ENCODE data around the gene STX16. TPM values are rescaled to one million over a fixed set of nuclear protein-coding genes. Genes with fewer than 3 reads are reported as not detected.
A peak's percentile ranks its signal among the peaks of the same experiment; 100 is the strongest.
"Not testable (repeated sequence)": the region's sequence is repeated elsewhere in the genome, so short reads cannot be mapped to it uniquely, and the experiment has no call there.

STX16 gene
- total RNA-seq, 1 donor from 2014 or later: 56.8 TPM

DNA sequence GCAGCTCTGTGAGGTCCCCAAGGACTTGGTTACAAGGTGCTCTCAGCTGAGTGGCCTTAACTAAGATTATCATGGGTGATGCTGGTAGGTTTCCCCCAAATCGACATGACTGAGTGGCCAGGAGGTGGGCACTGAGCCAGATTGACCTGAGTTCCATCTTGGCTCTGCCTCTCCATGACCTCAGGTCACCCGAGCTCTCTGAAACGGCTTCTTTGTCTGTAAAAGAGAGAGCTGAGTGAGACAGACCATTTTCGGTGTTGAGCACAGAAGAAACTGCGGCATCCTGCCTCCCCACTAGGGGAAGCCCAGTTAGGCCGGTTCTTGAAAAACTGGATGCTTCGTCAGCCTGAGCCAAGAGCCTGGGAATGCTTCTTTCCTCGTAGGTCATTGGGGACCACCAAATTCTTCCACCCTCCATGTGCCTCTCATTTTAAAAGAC lies 14.1 kb upstream of the STX16 start:
- no peak for DNase-seq

DNA sequence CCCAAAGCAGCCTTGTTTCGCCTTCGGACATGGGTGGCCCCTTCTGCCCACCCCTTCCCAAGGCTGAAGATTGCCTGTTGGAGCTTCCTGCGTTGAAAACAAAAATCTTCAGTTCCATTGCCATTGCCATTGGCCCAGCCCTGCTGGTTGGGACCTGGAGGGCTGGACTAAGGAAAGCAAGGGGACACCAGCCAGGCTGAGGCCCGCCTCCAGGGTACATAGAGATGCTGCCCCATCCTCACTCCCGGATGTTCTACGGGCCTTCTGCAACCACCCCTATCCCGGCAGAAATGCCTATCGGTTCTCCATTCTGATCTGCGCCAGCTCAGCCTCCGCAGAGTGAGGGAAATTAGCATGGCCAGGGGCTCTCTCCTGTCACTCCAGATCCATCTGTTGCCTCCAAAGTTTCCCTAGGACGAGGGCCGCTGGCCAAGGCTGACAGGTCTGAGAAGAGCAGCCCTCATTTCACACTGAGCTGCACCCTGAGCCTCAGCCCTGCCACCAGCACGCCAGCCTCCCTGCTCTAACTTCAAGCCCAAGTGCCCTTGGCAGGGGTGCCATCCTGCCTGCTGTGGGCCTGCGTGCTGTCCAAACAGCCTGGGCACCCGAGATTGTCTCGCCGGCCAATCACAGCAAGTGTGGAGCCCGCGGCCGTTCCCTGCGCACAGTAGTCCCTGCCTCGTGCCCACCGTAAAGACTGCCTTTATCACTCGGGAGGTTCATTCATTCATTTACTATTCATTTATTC lies 13.4 kb upstream of the STX16 start:
- no peak for DNase-seq

DNA sequence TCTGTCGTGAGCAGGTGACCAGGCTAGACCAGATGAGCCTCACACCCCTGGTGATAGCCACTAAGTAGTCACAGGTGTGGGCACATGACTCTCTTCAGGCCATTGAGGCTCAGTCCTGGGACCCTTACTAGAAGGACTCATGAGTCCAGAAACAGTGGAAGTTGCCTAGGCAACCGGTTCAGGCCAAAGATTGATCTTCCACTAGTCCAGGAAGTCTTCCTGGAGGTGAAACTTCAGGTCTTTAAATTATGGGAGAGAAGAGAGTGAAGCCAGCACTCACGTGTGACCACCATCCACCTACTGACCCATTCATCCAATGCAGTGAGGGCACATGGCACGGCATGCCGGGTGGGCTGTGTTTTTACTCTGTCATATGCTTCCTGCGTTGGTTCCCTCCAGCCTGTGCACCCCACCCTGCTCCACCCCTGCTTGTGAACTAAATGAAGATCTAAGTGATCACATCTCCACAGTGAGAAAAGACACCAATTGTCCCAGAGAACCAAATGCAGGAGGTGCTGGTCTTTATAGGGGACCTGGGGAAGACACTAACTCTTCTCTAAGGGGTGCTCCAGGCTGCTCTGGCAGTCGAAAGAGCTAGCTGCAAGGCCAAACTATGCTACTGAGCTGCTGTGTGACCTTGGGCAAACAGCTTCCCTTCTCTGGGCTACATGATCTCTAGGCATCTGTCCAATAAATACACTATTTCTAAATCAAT lies 12.5 kb upstream of the STX16 start:
- no peak for DNase-seq

DNA sequence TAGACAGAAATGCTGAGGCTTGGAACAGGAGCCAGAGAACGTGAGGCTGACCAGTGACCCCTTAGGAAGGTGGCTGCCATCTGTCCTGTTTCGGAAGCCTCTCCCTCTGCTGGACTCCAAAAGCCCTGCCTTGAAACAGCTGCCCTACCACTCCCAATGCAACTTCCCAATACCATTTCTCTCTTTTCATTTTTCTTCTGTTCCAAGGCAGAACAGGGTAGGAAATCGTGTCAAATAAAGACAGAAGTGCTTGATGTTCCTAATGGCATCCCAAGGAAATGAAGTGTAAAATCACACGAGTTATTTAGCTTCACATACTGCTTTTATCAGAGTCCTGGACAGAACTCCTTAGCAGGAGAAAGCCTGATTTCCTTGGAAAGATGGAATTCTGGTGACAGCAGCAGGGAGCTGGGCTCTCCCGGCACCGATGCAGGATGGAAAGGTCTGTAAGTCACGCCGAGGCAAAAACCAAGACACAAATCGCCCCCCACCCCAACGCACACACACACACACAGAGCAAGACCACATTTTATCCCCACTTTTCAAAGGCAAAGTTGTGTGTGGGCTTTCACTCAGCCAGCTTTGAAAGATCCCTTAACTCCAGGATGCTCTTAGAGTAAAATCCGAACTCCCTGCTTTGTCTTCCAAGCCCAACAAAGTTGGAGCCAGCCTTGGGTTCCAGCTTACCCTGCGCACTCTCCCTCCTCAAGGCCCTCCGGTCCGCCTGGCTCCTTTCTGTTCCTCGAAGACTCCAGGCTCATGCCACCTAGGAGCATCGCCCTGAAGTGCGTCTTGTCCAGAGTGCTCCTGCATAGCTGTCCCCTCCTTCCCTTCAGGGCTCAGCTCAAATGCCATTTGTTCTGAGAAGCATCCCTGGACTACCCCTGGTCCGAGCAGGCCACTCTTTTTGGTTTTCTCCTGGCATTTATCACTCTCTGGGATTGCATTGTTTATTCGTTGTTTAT lies 11.6 kb upstream of the STX16 start:
- DNase-seq: no peak

DNA sequence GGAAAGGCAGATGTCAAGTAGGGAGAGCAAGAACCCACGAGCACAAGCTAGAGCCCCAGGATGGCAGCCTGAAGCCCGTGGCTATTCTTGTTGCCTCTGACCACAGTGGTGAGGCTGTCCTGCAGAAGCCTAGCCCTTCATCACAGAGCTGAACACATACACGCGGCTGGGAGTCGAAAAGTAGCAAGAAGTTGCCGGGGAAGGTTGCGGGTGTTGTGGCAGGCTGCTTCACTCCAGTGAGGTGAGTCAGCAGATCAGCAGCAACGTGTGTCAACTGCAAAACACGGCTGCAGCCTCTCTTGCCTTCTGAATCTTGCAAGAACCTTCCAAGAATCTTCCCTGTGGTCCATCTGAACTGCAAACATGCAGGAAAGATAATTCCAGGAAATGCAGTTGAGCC lies 10.6 kb upstream of the STX16 start:
- DNase-seq: no peak

DNA sequence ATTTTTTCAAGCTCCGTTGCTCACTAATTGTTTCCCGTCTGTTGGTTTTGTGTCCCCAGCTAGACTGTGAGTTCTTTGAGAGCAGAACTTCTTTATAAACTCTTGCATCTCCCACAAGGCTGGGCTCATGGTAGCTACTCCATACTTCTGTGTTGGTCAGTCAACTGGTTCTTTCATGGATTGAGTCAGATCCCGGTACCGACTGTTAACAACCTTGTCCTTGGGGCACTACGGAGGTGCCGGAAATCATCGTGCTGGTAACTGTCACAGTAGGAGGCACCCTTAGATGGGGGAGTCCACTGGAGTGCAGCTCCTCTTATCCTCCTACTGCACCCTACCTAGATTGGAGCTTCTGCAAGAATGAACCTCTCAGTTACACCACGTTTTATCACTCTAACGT lies 8.6 kb upstream of the STX16 start:
- DNase-seq: no peak

DNA sequence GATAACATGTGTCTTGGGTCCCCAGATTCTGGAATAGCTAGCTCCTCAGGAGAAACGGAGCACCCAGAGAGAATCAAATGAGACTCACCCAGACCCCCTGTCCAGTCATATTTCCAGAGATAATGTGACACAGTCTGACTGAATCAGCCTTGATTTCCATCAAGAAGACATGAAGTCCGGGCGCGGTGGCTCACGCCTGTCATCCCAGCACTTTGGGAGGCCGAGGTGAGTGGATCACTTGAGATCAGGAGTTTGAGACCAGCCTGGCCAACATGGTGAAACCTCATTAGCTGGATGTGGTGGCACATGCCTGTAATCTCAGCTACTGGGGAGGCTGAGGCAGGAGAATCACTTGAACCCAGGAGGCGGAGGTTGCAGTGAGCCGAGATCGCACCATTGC lies 8.2 kb upstream of the STX16 start:
- not testable (repeated sequence) for DNase-seq

DNA sequence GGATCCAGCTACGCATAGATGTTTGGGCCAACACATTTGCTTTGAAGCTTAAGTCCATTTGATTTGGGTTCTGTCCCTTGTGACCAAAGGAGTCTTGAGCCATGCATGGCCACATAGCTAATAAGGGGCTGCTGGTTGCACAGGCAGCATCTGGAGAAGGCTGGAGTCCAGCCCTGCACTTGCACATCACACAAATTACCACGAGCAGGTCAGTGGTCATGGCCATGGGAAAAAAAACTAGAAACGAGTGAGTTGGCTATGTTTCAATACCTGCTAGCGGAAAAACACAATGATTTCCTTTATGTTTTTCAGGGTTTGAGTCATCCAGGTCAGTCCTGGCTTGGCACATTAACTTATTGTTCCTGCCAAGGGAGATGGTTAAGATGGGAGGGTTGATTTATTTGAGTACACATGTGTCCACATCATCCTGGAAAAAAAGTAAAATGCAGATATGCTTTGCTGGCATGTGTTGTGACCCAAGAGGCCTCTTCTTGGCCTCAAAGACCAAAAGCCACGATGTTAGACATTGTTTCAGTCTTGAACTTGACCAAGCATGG lies 5.6 kb upstream of the STX16 start:
- peak; percentile 69 for DNase-seq

DNA sequence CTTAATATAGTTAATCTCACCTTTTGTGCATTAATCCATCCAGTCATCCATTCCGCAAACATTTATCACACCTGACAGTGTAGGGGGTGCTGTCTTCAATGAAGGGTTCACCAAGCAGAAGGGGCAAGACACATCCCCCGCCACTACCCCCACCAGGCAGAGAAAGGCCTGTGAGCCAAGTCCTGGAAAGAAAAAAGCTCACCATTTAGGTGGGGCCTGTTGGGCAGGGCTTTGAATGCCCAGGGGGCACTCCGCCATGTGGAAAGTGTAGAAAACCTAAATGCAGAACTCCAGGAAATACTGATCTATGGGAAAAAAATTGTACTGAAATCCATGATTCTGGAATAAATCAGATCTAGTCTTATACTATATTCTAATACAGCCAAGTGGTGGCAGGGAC lies 4.8 kb upstream of the STX16 start:
- no peak for DNase-seq

DNA sequence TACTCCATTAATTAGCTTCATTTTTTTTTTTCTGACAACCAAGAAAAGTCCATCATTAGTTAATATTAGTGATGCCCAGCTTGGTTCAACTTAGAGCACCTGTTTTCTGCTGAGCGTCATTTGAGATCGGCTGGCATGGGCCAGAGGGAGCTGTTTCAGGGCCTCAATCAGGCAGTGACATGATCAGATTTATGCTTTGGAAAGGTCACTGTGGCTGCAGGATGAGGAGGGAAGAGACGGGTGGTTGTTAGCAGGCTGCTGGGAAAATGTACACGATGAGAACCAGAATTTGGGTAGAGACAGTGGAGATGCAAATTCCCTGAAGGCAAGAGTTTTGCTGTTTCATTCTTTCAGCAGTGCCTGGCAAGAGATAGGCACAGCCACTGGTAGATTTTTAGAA lies 4.4 kb upstream of the STX16 start:
- no peak for DNase-seq

DNA sequence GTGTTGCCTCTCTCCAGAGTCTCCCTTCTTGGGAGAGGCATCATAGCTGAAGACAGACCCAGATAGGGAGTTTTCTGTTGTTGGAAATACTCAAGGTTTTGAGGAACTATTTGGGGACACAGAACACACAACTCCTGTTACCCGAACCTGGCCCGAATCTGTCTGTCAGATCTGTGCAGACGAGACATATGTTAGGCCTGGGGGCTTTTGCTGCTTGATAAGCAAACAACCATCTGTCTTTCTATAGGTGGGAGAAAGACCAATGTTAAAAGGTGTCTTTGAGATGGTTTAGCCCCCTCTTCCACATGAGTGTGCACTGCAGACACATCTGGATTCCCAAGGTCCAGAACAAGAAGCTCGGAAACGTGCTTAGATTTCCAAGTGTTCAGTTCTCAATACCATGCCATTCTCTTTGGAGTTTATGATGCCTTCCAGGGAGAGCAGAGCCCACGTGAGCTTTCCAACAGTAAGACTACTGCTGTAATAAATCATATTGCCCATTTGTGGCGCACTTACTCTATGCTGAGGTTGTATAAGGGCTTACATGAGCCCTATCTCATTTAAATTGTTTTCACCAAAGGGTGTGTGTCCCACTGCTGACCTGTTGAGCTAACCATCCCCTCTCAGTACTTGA lies 3.8 kb upstream of the STX16 start:
- no peak for DNase-seq

DNA sequence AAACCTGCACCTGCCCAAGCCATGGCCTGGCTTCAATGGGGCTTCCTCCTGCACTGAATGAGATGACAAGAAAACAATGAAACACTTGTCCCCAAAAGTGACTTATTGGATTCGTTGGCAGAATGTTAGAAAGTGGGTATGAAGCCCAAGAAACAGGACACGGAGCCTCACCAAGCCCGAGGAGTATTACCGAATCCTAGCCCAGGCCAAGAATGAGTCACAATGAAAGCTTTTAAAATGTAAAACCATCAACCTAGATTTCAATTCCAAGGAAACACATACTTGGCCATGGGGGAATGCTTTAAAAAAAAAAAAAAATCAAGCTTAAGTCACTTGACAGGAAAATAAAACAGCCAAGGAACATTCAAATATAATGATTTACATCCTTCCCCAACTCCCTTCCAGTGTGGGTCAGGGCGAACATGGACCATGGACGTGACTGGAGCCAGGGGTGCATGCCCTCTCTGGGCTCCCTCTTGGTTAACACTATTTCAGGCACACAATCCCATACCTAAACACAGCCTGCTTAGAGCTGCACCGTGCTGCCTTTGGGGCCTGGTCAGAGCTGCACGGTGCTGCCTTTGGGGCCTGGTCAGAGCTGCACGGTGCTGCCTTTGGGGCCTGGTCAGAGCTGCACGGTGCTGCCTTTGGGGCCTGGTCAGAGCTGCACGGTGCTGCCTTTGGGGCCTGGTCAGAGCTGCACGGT lies 3.1 kb upstream of the STX16 start:
- peak; percentile 51 for DNase-seq

DNA sequence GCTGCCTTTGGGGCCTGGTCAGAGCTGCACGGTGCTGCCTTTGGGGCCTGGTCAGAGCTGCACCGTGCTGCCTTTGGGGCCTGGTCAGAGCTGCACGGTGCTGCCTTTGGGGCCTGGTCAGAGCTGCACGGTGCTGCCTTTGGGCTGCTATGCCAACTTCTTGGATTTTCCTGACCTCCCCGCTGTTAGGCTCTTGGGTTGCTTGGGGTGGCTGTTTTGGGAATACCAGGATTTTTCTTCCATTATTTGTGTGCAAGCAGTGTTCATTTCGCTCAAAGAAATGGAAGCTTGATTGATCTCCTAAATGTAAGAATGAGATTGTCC lies 2.6 kb upstream of the STX16 start:
- DNase-seq: not testable (repeated sequence)

DNA sequence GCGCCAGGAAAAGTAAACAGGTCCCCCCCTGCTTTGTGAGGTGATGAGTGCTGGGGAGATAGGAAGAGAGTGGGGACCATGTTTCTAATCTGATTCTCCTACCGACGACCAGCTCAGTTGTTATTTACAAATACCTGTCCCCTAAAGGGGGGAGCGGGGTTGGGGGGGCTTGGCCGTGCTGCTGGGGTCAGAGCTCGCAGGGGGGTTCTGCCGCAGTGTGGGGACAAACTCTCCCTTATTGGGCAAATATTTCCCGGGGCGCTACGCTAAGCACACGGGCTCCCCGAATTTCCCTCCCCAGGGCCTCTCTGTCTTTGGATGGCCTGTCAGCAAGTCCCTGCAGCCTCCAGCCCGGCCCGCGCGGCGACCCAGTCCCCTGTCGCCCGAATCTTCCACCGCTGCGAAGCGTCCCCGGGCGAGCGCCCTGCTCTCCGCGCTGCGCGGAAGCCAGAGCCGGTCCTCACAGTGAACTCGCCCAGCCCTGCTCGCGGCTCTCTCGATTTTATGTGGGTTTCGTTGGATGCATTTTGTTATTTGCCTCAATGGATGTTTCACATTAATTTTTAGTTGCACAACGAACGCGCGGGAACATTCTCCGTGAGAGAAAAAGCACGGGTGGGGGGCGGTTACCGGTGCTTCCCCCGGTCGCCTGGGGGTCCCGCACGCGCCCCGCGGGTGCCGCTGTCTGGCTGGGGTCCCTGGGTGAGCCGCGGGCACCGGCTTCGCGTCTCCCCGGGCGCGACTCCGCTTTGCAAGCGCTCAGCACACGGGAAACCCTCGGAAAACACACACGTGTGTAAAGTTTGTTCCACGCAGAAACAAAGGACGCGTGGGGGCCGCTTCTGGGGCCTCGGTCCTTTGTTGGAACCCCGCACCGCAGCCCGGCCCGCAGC lies 1.5 kb upstream of the STX16 start:
- DNase-seq: no peak

DNA sequence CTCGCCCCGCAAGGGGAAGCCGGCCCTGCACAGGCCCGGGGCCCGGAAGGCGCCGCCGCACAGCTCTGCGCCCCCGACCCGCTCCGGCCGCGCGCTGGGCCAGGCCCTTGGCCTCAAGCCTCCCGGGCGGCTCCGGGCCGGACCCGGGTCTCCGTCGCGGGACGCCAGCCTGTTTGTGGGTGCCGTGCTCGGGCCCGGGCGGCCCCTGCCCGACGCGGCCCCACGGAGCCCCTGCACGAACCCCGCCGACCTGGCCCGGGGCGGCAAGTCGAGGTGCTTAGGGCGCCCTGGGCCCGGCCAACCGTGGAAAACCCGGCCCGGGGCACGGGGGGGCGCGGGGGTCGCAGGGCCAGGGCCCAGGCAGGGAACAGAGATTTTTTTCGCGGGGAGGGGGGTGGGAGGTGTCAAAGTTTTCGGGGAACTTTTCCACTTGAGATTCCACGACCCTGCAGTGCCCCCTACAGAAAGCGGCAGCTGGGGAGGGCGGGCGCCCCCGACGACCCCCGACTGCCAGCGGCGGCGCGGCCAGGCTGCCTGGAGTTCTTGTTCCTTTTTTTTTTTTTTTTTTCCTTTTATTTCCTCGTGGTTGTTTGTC lies 805 bp upstream of the STX16 start:
- DNase-seq: no peak

DNA sequence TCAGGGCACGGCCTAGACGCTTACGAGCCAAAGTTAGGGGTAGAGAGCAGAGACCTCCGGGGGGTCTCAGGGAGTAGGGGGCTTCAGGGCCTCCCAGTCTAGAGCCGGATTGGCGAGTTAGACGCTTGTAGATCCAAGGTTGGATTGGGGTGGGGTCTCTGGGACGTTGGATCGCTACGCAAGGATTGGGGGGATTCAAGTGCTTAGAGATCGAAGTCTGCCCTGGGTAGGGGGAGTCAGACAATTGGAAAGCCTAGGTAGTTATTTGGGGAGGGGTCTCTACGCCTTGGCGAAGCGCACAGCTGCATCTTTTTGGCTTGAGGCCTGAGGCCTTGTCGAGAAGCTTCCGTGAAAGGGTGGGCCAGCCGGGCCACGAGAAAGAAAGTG lies 469 bp downstream of the STX16 start:
- DNase-seq: peak; percentile 93

DNA sequence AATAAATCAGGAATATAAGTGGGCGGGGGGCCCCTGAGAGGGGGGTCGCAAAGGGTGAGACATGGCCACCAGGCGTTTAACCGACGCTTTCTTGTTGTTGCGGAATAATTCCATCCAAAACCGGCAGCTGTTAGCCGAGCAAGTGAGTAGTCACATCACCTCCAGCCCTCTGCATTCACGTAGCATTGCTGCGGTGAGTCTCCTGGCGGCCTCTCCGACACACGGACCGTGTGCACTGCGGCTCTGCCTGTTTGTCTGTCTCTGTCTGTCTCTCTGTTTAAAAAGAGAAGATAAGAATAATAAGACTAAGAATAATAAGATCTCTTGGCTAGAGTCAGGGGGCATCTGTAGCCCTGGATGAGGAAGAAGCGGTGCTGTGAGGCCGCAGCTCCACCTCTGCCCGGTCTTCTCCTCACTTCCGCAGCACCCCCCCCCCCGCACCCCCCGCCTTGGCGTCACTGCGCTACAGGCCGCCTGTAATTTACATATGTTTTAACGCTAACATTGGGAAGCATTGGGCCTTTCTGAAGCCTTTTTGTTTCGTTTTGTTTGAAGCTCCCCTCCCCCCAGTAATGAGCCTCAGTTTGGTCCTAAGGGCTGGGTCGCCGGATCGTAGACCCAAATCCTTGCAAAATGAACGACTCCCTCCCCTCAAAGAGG lies 993 bp downstream of the STX16 start:
- peak; percentile 75 for DNase-seq

DNA sequence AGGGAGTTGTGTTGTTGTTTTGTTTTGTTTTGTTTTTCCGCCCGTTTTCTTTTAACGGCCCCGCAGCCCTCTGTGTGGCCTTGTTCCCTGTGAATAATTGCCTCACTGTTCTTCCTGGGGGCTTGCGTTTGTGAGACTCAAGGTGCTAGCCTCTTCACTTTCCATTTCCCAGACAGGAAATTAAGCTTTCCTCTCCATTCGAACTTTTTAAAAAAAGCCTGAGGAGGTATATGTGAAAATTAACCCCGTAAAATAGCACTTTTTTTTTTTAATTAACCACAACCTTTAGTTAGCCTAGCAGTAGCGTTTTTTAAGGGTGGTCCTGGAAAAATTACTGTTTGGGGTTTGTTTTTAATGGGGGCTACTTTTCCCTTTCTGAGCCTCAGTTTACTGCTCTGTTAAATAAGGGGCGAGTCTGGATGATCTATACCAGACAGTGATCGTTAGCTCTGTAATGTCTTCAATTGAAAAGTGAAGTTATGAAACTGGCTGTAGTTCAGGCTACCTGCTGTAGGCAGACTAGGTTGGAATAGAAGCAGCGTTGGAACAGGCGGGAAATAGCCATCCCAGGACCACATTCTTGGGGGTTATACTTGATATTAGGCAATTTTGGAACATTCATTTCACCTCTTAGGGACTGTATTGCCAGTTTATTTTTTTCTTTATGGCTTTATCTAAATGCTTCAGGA lies 1.7 kb downstream of the STX16 start:
- DNase-seq: no peak

DNA sequence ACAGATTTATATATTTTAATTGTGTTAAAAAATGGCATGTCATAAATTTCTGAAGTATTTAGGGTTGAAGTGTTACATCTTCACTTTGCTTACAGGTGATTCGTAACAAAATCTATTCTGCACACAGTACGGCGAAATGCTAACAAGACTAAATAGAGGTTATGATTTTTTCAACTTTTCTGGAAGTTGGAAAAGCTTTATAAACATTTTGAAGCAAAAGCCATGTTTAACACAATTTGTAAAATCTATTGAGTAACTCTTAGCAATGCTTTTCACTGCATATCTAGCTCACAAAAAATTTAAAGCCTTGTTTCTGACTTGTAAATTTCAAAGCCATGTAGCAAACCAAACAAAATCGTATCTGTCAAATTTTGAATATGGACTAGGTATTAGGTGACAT lies 3.3 kb downstream of the STX16 start:
- DNase-seq: no peak
